ENCODE results near the gene INAFM2.

GRCh38 chr15:40275523-40275922 lies 48.0 kb upstream of the INAFM2 start:
- TF ChIP-seq CTCF (IDR thresholded peaks at IDR 0.05; ENCODE audit: low read depth, low read length, missing input control), result no peak
- no peak for TF ChIP-seq MAX (IDR thresholded peaks at IDR 0.05)
- no peak for TF ChIP-seq REST (IDR thresholded peaks at IDR 0.05)
- TF ChIP-seq RXRA (IDR thresholded peaks at IDR 0.05), result no peak
- no peak for TF ChIP-seq RAD21 (IDR thresholded peaks at IDR 0.05)
- TF ChIP-seq TAF1 (conservative IDR thresholded peaks at IDR 0.05), result no peak
- TF ChIP-seq SP1 (IDR thresholded peaks at IDR 0.05), result no peak
- no peak for TF ChIP-seq ZBTB33 (IDR thresholded peaks at IDR 0.05)

Measured in liver (tissue), 3 donors.